HCT116 (cell line): ENCODE results near the gene SYNPR. TPM values are rescaled to one million over a fixed set of nuclear protein-coding genes. Genes with fewer than 3 reads are reported as not detected.

ENCODE experiments used
- ATAC-seq: fragments of 200-7000 bp; cut with Tn5 transposase; 2 replicates; pipeline ENCODE4 v1.9.1; 2020; ENCODE audit warnings: mild to moderate bottlenecking, moderate library complexity
- BruUV-seq: library from RNA; stranded (reverse); fragments of 400-500 nt; replicated peaks from 2 replicates; lab custom pipeline; 2021; lab: Mats Ljungman, UMichigan
- CTCF ChIA-PET: fragments of 300-600 bp; sonication (Branson Sonifier 250); formaldehyde crosslinking; loops from one replicate; lab custom pipeline; 2021; ENCODE audit warnings: antibody characterized with exemption; lab: Charles Lee
- POLR2A ChIA-PET: fragments of 300-600, 350-600 bp; sonication (Branson Sonifier 250); formaldehyde crosslinking; loops from one replicate; lab custom pipeline; 2021; ENCODE audit warnings: antibody characterized with exemption; lab: Charles Lee
- RAD21 ChIA-PET, 2 experiments: fragments of 300-600 bp; sonication (Branson Sonifier 250); formaldehyde crosslinking; loops; one replicate each; lab custom pipeline; 2023; ENCODE audit warnings: low total read pairs in 2 of 2; ENCODE audit not compliant: uncharacterized antibody in 2 of 2, unreplicated experiment in 2 of 2, low non-redundant PET in 1 of 2; lab: Charles Lee
- DNase-seq: peaks from one replicate; pipeline ENCODE4 v3.0.0-alpha.2; 2010; ENCODE audit warnings: low read depth, low spot score
- H2AFZ ChIP-seq: fragments of 200-600 bp; shearing (Covaris generic), sonication (generic); 2 replicates; pipeline ENCODE4 v1.6.1; 2017; ENCODE audit warnings: low read depth, mixed run types, mixed read lengths, antibody characterized with exemption, low read length; ENCODE audit not compliant: poor library complexity, severe bottlenecking
- H3K27ac ChIP-seq: 2 replicates; pipeline ENCODE4 v1.5.1; 2012; ENCODE audit warnings: low read depth, low read length
- H3K27me3 ChIP-seq: fragments of 200-600 bp; sonication (generic); 2 replicates; pipeline ENCODE4 v1.6.1; 2016; ENCODE audit warnings: mixed run types, low read length, mixed read lengths; ENCODE audit not compliant: insufficient read depth
- H3K36me3 ChIP-seq, 2 experiments: fragments of 200-500 bp in 1 of 2; fragments of 200-600 bp in 1 of 2; sonication (Bioruptor generic) in 1 of 2; sonication (generic) in 1 of 2; 2 replicates each; pipeline versions ENCODE4 v1.5.1 to v1.6.1; 2014 to 2016; ENCODE audit warnings: low read length in 2 of 2, inconsistent platforms in 1 of 2, mixed read lengths in 1 of 2, mixed run types in 1 of 2; ENCODE audit not compliant: insufficient read depth in 2 of 2, control insufficient read depth in 1 of 2
- H3K4me1 ChIP-seq, 2 experiments: fragments of 200-600 bp in 1 of 2; sonication (generic) in 1 of 2; 2 replicates each; pipeline versions ENCODE4 v1.5.1 to v1.6.1; 2012 to 2017; ENCODE audit warnings: low read length in 2 of 2, inconsistent platforms in 1 of 2, mild to moderate bottlenecking in 1 of 2, mixed read lengths in 1 of 2, mixed run types in 1 of 2, moderate library complexity in 1 of 2; ENCODE audit not compliant: insufficient read depth in 2 of 2, control insufficient read depth in 1 of 2
- H3K4me2 ChIP-seq: fragments of 200-600 bp; sonication (generic); 2 replicates; pipeline ENCODE4 v1.6.1; 2017; ENCODE audit warnings: mixed run types, low read length, mixed read lengths
- H3K4me3 ChIP-seq, 2 experiments: fragments of 200-600 bp in 1 of 2; sonication (generic) in 1 of 2; replicated peaks in 1 of 2; 2 replicates each; pipeline ENCODE4 v1.5.1; 2011 to 2016; ENCODE audit warnings: low read length in 2 of 2, control low read depth in 1 of 2, low read depth in 1 of 2, mild to moderate bottlenecking in 1 of 2, mixed read lengths in 1 of 2, mixed run types in 1 of 2
- H3K79me2 ChIP-seq: fragments of 200-600 bp; sonication (generic); 2 replicates; pipeline ENCODE4 v1.6.1; 2017; ENCODE audit warnings: mild to moderate bottlenecking, mixed run types, low read length, moderate library complexity, mixed read lengths; ENCODE audit not compliant: insufficient read depth
- H3K9ac ChIP-seq: fragments of 200-600 bp; sonication (generic); 2 replicates; pipeline ENCODE4 v1.6.1; 2016; ENCODE audit warnings: low read length, mixed read lengths
- H3K9me2 ChIP-seq: fragments of 200-600 bp; sonication (generic), shearing (Covaris generic); 2 replicates; pipeline ENCODE4 v1.6.1; 2017; ENCODE audit warnings: mixed run types, mild to moderate bottlenecking, moderate library complexity; ENCODE audit not compliant: insufficient read depth
- H3K9me3 ChIP-seq, 2 experiments: fragments of 200-500 bp in 1 of 2; fragments of 200-600 bp in 1 of 2; sonication (Bioruptor generic) in 1 of 2; sonication (generic) in 1 of 2; 2 replicates each; pipeline ENCODE4 v1.6.1; 2014 to 2017; ENCODE audit warnings: low read length in 2 of 2, mixed read lengths in 2 of 2, inconsistent platforms in 1 of 2, low read depth in 1 of 2, mild to moderate bottlenecking in 1 of 2, mixed run types in 1 of 2, moderate library complexity in 1 of 2; ENCODE audit not compliant: control insufficient read depth in 1 of 2, insufficient read depth in 1 of 2
- H4K20me1 ChIP-seq: fragments of 200-600 bp; sonication (generic), shearing (Covaris generic); 2 replicates; pipeline ENCODE4 v1.6.1; 2017; ENCODE audit warnings: mixed run types, mild to moderate bottlenecking, moderate library complexity; ENCODE audit not compliant: insufficient read depth
- CEBPB ChIP-seq: IDR thresholded peaks from 2 replicates; pipeline ENCODE4 v1.6.1; 2012; ENCODE audit warnings: low read depth
- EGR1 ChIP-seq: IDR thresholded peaks from 2 replicates; pipeline ENCODE4 v1.6.1; 2012; ENCODE audit warnings: low read depth
- FOSL1 ChIP-seq: IDR thresholded peaks from 2 replicates; pipeline ENCODE4 v1.6.1; 2012; ENCODE audit warnings: low read depth
- JUND ChIP-seq: IDR thresholded peaks from 2 replicates; pipeline ENCODE4 v1.6.1; 2012
- MAX ChIP-seq: IDR thresholded peaks from 2 replicates; pipeline ENCODE4 v1.6.1; 2012
- RAD21 ChIP-seq: IDR thresholded peaks from 2 replicates; pipeline ENCODE4 v1.6.1; 2012; ENCODE audit warnings: low read depth, mild to moderate bottlenecking
- SP1 ChIP-seq: IDR thresholded peaks from 2 replicates; pipeline ENCODE4 v1.6.1; 2012; ENCODE audit warnings: low read depth
- SRF ChIP-seq: IDR thresholded peaks from 2 replicates; pipeline ENCODE4 v1.6.1; 2012; ENCODE audit warnings: low read depth
- TCF7L2 ChIP-seq: IDR thresholded peaks from 2 replicates; pipeline ENCODE4 v1.7.0; 2011; ENCODE audit warnings: borderline replicate concordance, inconsistent platforms; ENCODE audit not compliant: insufficient read depth, insufficient read length; ENCODE audit errors: extremely low read depth
- ZFX ChIP-seq: fragments of 450-650 bp; IDR thresholded peaks from 2 replicates; pipeline ENCODE4 v1.6.1; 2017
- intact Hi-C: fragments of 100-400 bp; cut with micrococcal nuclease; formaldehyde crosslinking; loops from 2 replicates; pipeline ENCODE4 v1.10.0; 2022
- total RNA-seq: library from RNA; stranded (reverse); gene quantifications from one replicate; pipeline ENCODE4 v1.2.1, GENCODE V29; 2021; ENCODE audit not compliant: unreplicated experiment
- TF ChIP-seq, protein P1 (sequence below), 3 experiments: fragments of 200-600 bp in 1 of 3; sonication (generic) in 1 of 3; IDR thresholded peaks in 2 of 3; conservative IDR thresholded peaks in 1 of 3; 2 replicates each; pipeline ENCODE4 v1.5.1; 2012 to 2017; ENCODE audit warnings: low read depth in 2 of 3, low read length in 2 of 3, antibody characterized with exemption in 1 of 3, borderline replicate concordance in 1 of 3, control low read depth in 1 of 3, mild to moderate bottlenecking in 1 of 3, mixed read lengths in 1 of 3, mixed run types in 1 of 3, moderate library complexity in 1 of 3; ENCODE audit not compliant: insufficient read depth in 1 of 3
- TF ChIP-seq, protein P2 (sequence below): IDR thresholded peaks from 2 replicates; pipeline ENCODE4 v1.6.1; 2012

The SYNPR gene
- total RNA-seq, 1 experiment from 2014 or later, result not detected

- 0 out of 2 replicates have a peak, but pooled peaks cover 11% of the 10 kb centered on the region for H3K27me3 ChIP-seq
- no peak for TF ChIP-seq CEBPB
- TF ChIP-seq, protein P1, sequence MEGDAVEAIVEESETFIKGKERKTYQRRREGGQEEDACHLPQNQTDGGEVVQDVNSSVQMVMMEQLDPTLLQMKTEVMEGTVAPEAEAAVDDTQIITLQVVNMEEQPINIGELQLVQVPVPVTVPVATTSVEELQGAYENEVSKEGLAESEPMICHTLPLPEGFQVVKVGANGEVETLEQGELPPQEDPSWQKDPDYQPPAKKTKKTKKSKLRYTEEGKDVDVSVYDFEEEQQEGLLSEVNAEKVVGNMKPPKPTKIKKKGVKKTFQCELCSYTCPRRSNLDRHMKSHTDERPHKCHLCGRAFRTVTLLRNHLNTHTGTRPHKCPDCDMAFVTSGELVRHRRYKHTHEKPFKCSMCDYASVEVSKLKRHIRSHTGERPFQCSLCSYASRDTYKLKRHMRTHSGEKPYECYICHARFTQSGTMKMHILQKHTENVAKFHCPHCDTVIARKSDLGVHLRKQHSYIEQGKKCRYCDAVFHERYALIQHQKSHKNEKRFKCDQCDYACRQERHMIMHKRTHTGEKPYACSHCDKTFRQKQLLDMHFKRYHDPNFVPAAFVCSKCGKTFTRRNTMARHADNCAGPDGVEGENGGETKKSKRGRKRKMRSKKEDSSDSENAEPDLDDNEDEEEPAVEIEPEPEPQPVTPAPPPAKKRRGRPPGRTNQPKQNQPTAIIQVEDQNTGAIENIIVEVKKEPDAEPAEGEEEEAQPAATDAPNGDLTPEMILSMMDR (IDR thresholded peaks at IDR 0.05 in 2 of 3, conservative IDR thresholded peaks at IDR 0.05 in 1 of 3; ENCODE audit: borderline replicate concordance in 1 of 3, insufficient read depth in 1 of 3, low read depth in 2 of 3, low read length in 2 of 3), result no peak
- no peak for TF ChIP-seq SRF
- no peak for TF ChIP-seq ZFX
- no peak for TF ChIP-seq TCF7L2
- TF ChIP-seq EGR1, result no peak
- TF ChIP-seq JUND, result no peak
- TF ChIP-seq, protein P2, sequence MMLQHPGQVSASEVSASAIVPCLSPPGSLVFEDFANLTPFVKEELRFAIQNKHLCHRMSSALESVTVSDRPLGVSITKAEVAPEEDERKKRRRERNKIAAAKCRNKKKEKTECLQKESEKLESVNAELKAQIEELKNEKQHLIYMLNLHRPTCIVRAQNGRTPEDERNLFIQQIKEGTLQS, result no peak
- no peak for TF ChIP-seq RAD21
- no peak for TF ChIP-seq FOSL1
- TF ChIP-seq SP1, result no peak
- TF ChIP-seq MAX, result no peak
- TF ChIP-seq, all 23 proteins: peak for 0
- no peak overlapping the region for H3K27ac ChIP-seq
- no peak overlapping the region for H3K4me3 ChIP-seq
- no peak for ATAC-seq
- H3K9me3 ChIP-seq, result no peaks in the 10 kb centered on the region
- no peaks in the 10 kb centered on the region for H3K4me1 ChIP-seq
- POLR2A ChIA-PET, result no interaction called here
- intact Hi-C loops, result no loop called here
- RAD21 ChIA-PET, result no interaction called here
- no peak overlapping the region for H3K9ac ChIP-seq
- no peaks in the 10 kb centered on the region for H3K36me3 ChIP-seq
- H3K9me2 ChIP-seq, result no peaks in the 10 kb centered on the region
- H3K79me2 ChIP-seq, result no peaks in the 10 kb centered on the region
- no peak for DNase-seq
- no peak overlapping the region for H3K4me2 ChIP-seq
- H2AFZ ChIP-seq, result no peak overlapping the region
- BruUV-seq, result no TSS peak
- CTCF ChIA-PET, result no interaction called here
- H4K20me1 ChIP-seq, result no peaks in the 10 kb centered on the region
Observed at GRCh38 chr3:63635186-63635585, 357.1 kb downstream of the SYNPR start.
